Caco-2 (cell line): ENCODE data around the gene SRGAP1. TPM values are rescaled to one million over a fixed set of nuclear protein-coding genes. Genes with fewer than 3 reads are reported as not detected.

ENCODE experiments used
- BruUV-seq: library from RNA; stranded (reverse); fragments of 400-500 nt; replicated peaks from 2 replicates; lab custom pipeline; 2021; lab: Mats Ljungman, UMichigan
- CTCF ChIA-PET: fragments of 300-600 bp; sonication (Branson Sonifier 250); formaldehyde crosslinking; loops from one replicate; lab custom pipeline; 2022; ENCODE audit warnings: antibody characterized with exemption; lab: Charles Lee
- POLR2A ChIA-PET: fragments of 300-600 bp; sonication (Branson Sonifier 250); formaldehyde crosslinking; loops from one replicate; lab custom pipeline; 2022; ENCODE audit warnings: antibody characterized with exemption; lab: Charles Lee
- DNase-seq, 2 experiments: peaks; one replicate each; pipeline versions ENCODE4 v3.0.0 to v3.0.0-alpha.2; 2020 to 2022
- H3K27me3 ChIP-seq: replicated peaks from 2 replicates; pipeline ENCODE4 v1.6.0; 2011; ENCODE audit warnings: low read length; ENCODE audit not compliant: control insufficient read depth, insufficient read depth
- H3K36me3 ChIP-seq: 2 replicates; pipeline ENCODE4 v1.5.1; 2011; ENCODE audit warnings: low read length; ENCODE audit not compliant: control insufficient read depth, insufficient read depth
- H3K4me1 ChIP-seq: fragments of 250-450 bp; sonication (Bioruptor Pico); 2 replicates; pipeline ENCODE4 v1.5.1; 2020; ENCODE audit warnings: mild to moderate bottlenecking
- H3K4me3 ChIP-seq: 2 replicates; pipeline ENCODE4 v1.5.1; 2011; ENCODE audit warnings: low read depth, mild to moderate bottlenecking, control low read depth, low read length
- H3K9me3 ChIP-seq: fragments of 250-450 bp; sonication (Bioruptor Pico); 2 replicates; pipeline ENCODE4 v1.5.1; 2020; ENCODE audit warnings: mild to moderate bottlenecking, moderate library complexity
- H3K27ac Mint-ChIP-seq: one replicate; pipeline ENCODE4 v1.8.0; 2022; ENCODE audit warnings: mixed read lengths; ENCODE audit not compliant: unreplicated experiment
- H3K27me3 Mint-ChIP-seq: one replicate; pipeline ENCODE4 v1.8.0; 2022; ENCODE audit warnings: mixed read lengths; ENCODE audit not compliant: insufficient read depth, unreplicated experiment
- H3K36me3 Mint-ChIP-seq: one replicate; pipeline ENCODE4 v1.8.0; 2022; ENCODE audit warnings: mild to moderate bottlenecking, mixed read lengths; ENCODE audit not compliant: insufficient read depth, unreplicated experiment
- H3K4me1 Mint-ChIP-seq: one replicate; pipeline ENCODE4 v1.8.0; 2022; ENCODE audit warnings: low read depth, mixed read lengths; ENCODE audit not compliant: unreplicated experiment
- H3K4me3 Mint-ChIP-seq: one replicate; pipeline ENCODE4 v1.8.0; 2022; ENCODE audit warnings: mild to moderate bottlenecking, moderate library complexity, mixed read lengths; ENCODE audit not compliant: unreplicated experiment
- H3K9me3 Mint-ChIP-seq: one replicate; pipeline ENCODE4 v1.8.0; 2022; ENCODE audit warnings: mixed read lengths; ENCODE audit not compliant: unreplicated experiment
- intact Hi-C: fragments of 100-400 bp; cut with micrococcal nuclease; formaldehyde crosslinking; loops from one replicate; pipeline ENCODE4 v1.10.0; 2022; ENCODE audit not compliant: unreplicated experiment
- total RNA-seq: library from RNA; stranded (reverse); gene quantifications from 2 replicates; pipeline ENCODE4 v1.2.3, GENCODE V29; 2022
- TF ChIP-seq, protein P1 (sequence below), 2 experiments: fragments of 200-600 bp in 1 of 2; IDR thresholded peaks; 1 replicate in 1 of 2; 2 replicates in 1 of 2; pipeline versions ENCODE4 v1.5.1 to v1.8.0; 2011 to 2022; ENCODE audit warnings: antibody characterized with exemption in 1 of 2, control low read depth in 1 of 2, inconsistent platforms in 1 of 2, low read depth in 1 of 2, low read length in 1 of 2, mild to moderate bottlenecking in 1 of 2, moderate library complexity in 1 of 2; ENCODE audit not compliant: insufficient read depth in 1 of 2, severe bottlenecking in 1 of 2, unreplicated experiment in 1 of 2

SRGAP1 gene
- total RNA-seq, 1 experiment from 2014 or later: 22.1 TPM

DNA sequence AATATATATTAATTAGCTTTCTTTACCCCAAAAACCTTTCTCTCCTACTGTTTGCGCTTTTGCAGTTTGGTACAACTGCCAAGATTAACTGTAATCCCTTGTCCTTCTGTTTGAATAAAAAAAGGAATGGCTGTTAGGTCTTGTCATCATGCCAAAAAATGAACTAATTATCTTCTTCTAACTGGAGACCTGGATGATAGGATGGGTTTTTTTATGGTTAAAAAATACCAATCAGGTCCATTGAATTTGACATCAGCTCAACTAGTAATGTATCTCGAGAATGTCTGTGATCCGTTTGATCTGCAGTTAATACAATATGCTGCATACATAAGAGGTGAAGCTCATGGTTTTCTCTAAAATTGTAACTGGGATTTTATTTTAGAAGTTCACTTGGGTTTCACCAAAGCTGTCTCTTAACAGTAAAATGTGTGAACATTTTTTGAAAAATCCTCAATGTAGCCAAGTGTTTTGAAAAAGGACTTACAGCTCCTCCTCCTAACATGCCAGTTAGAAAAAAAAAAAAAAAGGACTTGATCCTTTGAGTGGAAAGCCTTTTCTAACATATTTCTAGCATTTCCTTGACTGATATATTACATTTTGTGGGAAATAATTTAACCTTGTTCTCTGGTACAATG is 96.8 kb downstream of the SRGAP1 start:
- no TSS peak for BruUV-seq
- Histone ChIP-seq H3K4me1 (no peaks in the 10 kb centered on the region), H3K27me3 (no peaks in the 10 kb centered on the region), H3K9me3 (no peaks in the 10 kb centered on the region), H3K36me3 (no peaks in the 10 kb centered on the region; the same call in none of the 2 replicates), H3K4me3 (no peak overlapping the region)
- H3K27me3 Mint-ChIP-seq: no peaks in the 10 kb centered on the region
- no peaks in the 10 kb centered on the region for H3K36me3 Mint-ChIP-seq
- H3K4me3 Mint-ChIP-seq: no peak overlapping the region
- H3K27ac Mint-ChIP-seq: no peak overlapping the region
- peaks cover 11% of the 10 kb centered on the region for H3K4me1 Mint-ChIP-seq
- no peak for DNase-seq
- H3K9me3 Mint-ChIP-seq: no peaks in the 10 kb centered on the region
- POLR2A ChIA-PET: interaction anchor here (0.6 kb wide), 1 partner anchor 118 kb away, joined by 9 read pairs; no protein-coding TSS in a partner anchor
- TF ChIP-seq, protein P1, sequence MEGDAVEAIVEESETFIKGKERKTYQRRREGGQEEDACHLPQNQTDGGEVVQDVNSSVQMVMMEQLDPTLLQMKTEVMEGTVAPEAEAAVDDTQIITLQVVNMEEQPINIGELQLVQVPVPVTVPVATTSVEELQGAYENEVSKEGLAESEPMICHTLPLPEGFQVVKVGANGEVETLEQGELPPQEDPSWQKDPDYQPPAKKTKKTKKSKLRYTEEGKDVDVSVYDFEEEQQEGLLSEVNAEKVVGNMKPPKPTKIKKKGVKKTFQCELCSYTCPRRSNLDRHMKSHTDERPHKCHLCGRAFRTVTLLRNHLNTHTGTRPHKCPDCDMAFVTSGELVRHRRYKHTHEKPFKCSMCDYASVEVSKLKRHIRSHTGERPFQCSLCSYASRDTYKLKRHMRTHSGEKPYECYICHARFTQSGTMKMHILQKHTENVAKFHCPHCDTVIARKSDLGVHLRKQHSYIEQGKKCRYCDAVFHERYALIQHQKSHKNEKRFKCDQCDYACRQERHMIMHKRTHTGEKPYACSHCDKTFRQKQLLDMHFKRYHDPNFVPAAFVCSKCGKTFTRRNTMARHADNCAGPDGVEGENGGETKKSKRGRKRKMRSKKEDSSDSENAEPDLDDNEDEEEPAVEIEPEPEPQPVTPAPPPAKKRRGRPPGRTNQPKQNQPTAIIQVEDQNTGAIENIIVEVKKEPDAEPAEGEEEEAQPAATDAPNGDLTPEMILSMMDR (IDR thresholded peaks at IDR 0.05; ENCODE audit: insufficient read depth in 1 of 2, low read depth in 1 of 2, low read length in 1 of 2, severe bottlenecking in 1 of 2, unreplicated experiment in 1 of 2): no peak
- intact Hi-C loops: no loop called here
- CTCF ChIA-PET: no interaction called here

- CTCF ChIA-PET: no interaction called here
- intact Hi-C loops: no loop called here
- H3K36me3 Mint-ChIP-seq: no peaks in the 10 kb centered on the region
- peaks cover 11% of the 10 kb centered on the region for H3K4me1 Mint-ChIP-seq
- TF ChIP-seq, protein P1 (IDR thresholded peaks at IDR 0.05; ENCODE audit: insufficient read depth in 1 of 2, low read depth in 1 of 2, low read length in 1 of 2, severe bottlenecking in 1 of 2, unreplicated experiment in 1 of 2): no peak
- H3K4me3 ChIP-seq: no peak overlapping the region
- H3K27me3 ChIP-seq: no peaks in the 10 kb centered on the region
- no peak overlapping the region for H3K4me3 Mint-ChIP-seq
- DNase-seq: no peak
- POLR2A ChIA-PET: no interaction called here
- H3K36me3 ChIP-seq: no peaks in the 10 kb centered on the region; the same call in none of the 2 replicates
- BruUV-seq: no TSS peak
- H3K9me3 Mint-ChIP-seq: no peaks in the 10 kb centered on the region
- H3K9me3 ChIP-seq: no peaks in the 10 kb centered on the region
- no peaks in the 10 kb centered on the region for H3K4me1 ChIP-seq
- no peak overlapping the region for H3K27ac Mint-ChIP-seq
- H3K27me3 Mint-ChIP-seq: no peaks in the 10 kb centered on the region
Measured at GRCh38 chr12:63941879-63942278, 97.4 kb downstream of the SRGAP1 start.

DNA sequence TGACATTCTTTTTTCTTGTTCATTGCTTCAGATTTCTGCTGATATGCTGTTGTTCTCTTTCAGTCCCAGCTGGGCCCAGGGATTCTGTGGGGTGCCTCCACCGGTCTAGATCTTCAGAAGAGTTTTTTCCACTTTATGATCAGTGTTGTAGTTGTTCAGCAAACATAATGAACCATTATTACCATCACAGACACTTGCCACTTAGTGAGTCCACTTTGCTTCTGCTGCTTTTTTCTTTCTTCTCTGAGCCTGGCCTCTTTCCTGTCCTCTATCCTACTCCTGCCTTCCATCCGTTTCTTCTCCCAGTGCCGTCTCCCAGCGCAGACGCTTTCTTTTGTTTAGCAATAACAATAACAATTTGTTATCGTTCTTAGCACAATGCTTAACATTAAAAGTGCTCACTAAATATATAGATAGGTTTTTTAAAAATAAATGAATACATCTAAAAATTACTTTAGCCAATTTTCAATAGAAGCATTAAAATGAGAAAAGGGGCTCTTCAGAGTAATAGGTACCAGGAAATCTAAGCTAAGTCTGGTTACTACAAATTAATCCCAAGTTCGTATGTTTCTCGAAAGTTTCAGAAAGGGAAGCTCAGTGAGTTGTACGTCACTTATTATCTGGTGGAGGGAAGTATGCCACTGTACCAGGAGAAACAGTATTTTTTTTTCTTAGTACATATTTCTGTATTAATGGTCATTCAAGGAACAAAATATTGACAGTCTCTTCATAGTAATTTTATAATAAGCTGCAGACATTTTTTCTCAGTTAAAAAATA is 98.2 kb downstream of the SRGAP1 start:
- H3K27ac Mint-ChIP-seq: no peak overlapping the region

More for the DNA sequence above, 98.2 kb downstream of the SRGAP1 start:
- no peak overlapping the region for H3K4me3 ChIP-seq
- ChIA-PET POLR2A (no interaction called here), CTCF (no interaction called here)
- intact Hi-C loops: no loop called here
- no peak overlapping the region for H3K4me3 Mint-ChIP-seq
- H3K27me3 Mint-ChIP-seq: no peaks in the 10 kb centered on the region
- H3K4me1 Mint-ChIP-seq: peaks cover 11% of the 10 kb centered on the region
- no peak for DNase-seq
- no peaks in the 10 kb centered on the region for H3K9me3 ChIP-seq
- H3K9me3 Mint-ChIP-seq: no peaks in the 10 kb centered on the region
- BruUV-seq: no TSS peak
- H3K36me3 ChIP-seq: no peaks in the 10 kb centered on the region; the same call in none of the 2 replicates
- TF ChIP-seq, protein P1 (IDR thresholded peaks at IDR 0.05; ENCODE audit: insufficient read depth in 1 of 2, low read depth in 1 of 2, low read length in 1 of 2, severe bottlenecking in 1 of 2, unreplicated experiment in 1 of 2): no peak
- H3K36me3 Mint-ChIP-seq: no peaks in the 10 kb centered on the region
- H3K27me3 ChIP-seq: no peaks in the 10 kb centered on the region
- no peaks in the 10 kb centered on the region for H3K4me1 ChIP-seq
